Measurements from ENCODE around the gene KAZN.

DNA sequence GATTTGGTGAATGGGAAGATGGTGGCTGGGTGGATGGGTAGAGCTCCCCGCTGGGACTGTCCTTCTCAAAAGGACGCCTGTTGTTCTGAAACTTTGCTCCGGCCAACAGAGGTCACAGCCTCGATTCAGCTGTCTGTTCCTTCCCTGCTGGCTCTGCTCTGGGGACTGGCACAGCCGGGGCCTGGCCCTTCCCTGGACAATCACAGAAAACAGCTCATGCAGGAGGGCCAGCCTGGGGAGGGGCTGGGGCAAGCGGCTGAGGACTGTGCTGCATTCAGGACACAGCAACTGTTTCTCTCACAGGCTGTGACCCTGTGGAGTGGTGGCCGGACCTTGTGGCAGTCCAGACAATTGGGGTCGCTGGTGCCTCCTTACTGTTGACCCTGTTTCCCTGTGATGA lies 444.4 kb downstream of the KAZN start:
- TF ChIP-seq, protein P1, sequence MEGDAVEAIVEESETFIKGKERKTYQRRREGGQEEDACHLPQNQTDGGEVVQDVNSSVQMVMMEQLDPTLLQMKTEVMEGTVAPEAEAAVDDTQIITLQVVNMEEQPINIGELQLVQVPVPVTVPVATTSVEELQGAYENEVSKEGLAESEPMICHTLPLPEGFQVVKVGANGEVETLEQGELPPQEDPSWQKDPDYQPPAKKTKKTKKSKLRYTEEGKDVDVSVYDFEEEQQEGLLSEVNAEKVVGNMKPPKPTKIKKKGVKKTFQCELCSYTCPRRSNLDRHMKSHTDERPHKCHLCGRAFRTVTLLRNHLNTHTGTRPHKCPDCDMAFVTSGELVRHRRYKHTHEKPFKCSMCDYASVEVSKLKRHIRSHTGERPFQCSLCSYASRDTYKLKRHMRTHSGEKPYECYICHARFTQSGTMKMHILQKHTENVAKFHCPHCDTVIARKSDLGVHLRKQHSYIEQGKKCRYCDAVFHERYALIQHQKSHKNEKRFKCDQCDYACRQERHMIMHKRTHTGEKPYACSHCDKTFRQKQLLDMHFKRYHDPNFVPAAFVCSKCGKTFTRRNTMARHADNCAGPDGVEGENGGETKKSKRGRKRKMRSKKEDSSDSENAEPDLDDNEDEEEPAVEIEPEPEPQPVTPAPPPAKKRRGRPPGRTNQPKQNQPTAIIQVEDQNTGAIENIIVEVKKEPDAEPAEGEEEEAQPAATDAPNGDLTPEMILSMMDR (IDR thresholded peaks at IDR 0.05; ENCODE audit: poor library complexity, severe bottlenecking): no peak
- no peak for TF ChIP-seq EZH2 (IDR thresholded peaks at IDR 0.05; ENCODE audit: borderline replicate concordance, insufficient read depth, low read length, poor library complexity, severe bottlenecking)
- no peak for TF ChIP-seq EP300 (conservative IDR thresholded peaks at IDR 0.05; ENCODE audit: poor library complexity, severe bottlenecking)
- no peak for TF ChIP-seq POLR2AphosphoS5 (IDR thresholded peaks at IDR 0.05)
